Measurements from ENCODE around the gene YEATS2. TPM values are rescaled to one million over a fixed set of nuclear protein-coding genes. Genes with fewer than 3 reads are reported as not detected.

The YEATS2 gene
- total RNA-seq, 1 experiment from 2014 or later, result 31.0 TPM

DNA sequence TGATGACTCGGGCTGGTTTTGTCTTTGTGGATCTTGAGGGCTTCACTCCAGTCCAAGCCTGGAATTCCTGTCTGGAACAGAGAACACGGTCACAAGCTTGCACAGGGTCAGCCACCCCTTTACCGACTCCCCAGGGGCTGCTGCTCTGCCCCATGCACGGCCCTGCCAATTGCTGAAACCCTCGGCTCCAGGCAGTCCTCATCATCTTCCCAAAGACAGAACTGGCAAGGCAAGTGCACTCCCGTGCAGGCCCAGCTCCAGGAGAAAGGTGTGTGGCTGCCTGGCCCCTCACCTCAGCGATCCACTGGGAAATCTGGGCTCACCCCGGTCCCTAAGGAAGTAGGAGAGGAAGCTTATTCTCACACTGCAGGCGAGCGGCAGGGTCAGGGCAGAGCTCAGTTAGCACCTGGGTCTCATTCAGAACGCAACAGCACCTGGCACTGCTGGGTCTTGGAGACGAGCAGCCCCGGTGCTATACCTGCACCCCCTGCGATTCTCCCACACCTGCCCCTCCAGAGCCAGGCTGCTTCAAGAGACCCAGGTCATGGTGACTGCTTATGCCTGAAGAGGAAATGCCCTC, 120.5 kb downstream of the YEATS2 start:
- H3K4me1 ChIP-seq (ENCODE audit: insufficient read depth, low read length), result no peaks in the 10 kb centered on the region
- no peaks in the 10 kb centered on the region for H3K9me2 ChIP-seq (replicated peaks; ENCODE audit: low read length)
- no peak for ATAC-seq
- BruUV-seq (replicated peaks), result no TSS peak
- no peaks in the 10 kb centered on the region for H3K79me2 ChIP-seq (ENCODE audit: low read length)
- H4K20me1 ChIP-seq (ENCODE audit: low read length), result no peaks in the 10 kb centered on the region
- intact Hi-C loops (cut with micrococcal nuclease), result no loop called here
- H3K4me3 ChIP-seq (ENCODE audit: low read length), result no peak overlapping the region
- H3K9me3 ChIP-seq (ENCODE audit: low read length), result no peaks in the 10 kb centered on the region
- DNase-seq, result no peak
- H2AFZ ChIP-seq (ENCODE audit: low read length), result no peak overlapping the region
- ChIA-PET POLR2A (ENCODE audit: unreplicated experiment) (no interaction called here), CTCF (no interaction called here)
- H3K27me3 ChIP-seq (ENCODE audit: low read length), result no peaks in the 10 kb centered on the region
- H3K4me2 ChIP-seq (ENCODE audit: low read length), result no peak overlapping the region
- H3K36me3 ChIP-seq (ENCODE audit: low read depth, low read length), result 0 out of 2 replicates have a peak, but pooled peaks cover 3% of the 10 kb centered on the region
- no peak overlapping the region for H3K9ac ChIP-seq (ENCODE audit: low read length)
- TF ChIP-seq EZH2phosphoT487 (IDR thresholded peaks at IDR 0.05; ENCODE audit: borderline replicate concordance, low read length), result no peak
- no peak for TF ChIP-seq EZH2 (IDR thresholded peaks at IDR 0.05; ENCODE audit: low read length, unreplicated experiment)
- TF ChIP-seq, protein P1, sequence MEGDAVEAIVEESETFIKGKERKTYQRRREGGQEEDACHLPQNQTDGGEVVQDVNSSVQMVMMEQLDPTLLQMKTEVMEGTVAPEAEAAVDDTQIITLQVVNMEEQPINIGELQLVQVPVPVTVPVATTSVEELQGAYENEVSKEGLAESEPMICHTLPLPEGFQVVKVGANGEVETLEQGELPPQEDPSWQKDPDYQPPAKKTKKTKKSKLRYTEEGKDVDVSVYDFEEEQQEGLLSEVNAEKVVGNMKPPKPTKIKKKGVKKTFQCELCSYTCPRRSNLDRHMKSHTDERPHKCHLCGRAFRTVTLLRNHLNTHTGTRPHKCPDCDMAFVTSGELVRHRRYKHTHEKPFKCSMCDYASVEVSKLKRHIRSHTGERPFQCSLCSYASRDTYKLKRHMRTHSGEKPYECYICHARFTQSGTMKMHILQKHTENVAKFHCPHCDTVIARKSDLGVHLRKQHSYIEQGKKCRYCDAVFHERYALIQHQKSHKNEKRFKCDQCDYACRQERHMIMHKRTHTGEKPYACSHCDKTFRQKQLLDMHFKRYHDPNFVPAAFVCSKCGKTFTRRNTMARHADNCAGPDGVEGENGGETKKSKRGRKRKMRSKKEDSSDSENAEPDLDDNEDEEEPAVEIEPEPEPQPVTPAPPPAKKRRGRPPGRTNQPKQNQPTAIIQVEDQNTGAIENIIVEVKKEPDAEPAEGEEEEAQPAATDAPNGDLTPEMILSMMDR (conservative IDR thresholded peaks at IDR 0.05; ENCODE audit: low read depth, low read length), result no peak
- H3K27ac ChIP-seq (ENCODE audit: low read length), result no peak overlapping the region
- no peaks in the 10 kb centered on the region for H3F3A ChIP-seq (ENCODE audit: low read length, unreplicated experiment)

DNA sequence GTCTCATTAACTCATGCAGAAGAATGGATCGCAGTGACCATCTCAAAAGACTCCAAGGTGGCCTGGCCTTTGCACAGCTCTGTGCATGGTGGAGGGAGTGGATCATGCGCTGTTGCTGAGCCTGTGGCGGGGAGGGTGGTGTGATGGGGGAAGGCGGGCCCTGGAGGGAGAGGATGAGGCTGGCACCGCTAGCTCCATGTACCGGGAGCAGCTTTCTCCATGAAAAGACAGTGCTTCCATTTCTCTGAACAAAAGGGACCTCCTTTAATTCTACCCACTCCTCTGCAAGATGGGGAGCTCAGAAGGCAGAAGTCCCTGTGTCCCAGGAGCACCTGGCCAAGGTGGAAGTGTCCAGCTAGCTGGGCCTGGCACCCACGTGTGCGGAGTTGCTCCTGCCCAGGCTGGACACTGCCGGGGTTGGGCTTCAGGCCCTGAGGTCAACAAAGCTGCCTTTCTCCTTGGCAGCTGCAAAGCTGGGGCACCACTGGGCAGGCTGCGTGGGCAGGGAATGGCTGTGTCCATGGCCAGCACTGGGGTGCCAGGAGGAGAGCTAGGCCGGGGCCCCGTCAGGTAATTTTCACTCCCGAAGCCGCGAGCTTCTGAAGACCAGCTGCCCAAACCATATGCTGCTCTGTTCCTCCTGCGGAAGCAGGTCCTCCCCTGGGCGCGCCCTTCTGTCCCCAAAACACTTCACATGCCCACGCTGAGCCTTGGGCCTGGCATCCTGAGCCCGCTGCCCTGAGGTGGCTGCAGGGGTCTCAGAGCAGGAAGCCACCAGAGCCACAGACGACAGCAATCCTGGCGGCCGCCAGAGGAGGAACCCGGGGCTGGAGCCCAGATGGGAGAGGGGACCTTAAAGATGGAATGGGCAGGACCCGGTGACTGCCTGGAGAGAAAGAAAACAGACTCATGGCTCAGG, 121.4 kb downstream of the YEATS2 start:
- TF ChIP-seq, protein P1 (conservative IDR thresholded peaks at IDR 0.05; ENCODE audit: low read depth, low read length), result no peak
- TF ChIP-seq EZH2 (IDR thresholded peaks at IDR 0.05; ENCODE audit: low read length, unreplicated experiment) (no peak), EZH2phosphoT487 (IDR thresholded peaks at IDR 0.05; ENCODE audit: borderline replicate concordance, low read length) (no peak)
- Histone ChIP-seq H4K20me1 (ENCODE audit: low read length) (no peaks in the 10 kb centered on the region), H3K4me1 (ENCODE audit: insufficient read depth, low read length) (peaks cover under 1% of the 10 kb centered on the region), H3K27ac (ENCODE audit: low read length) (no peak overlapping the region), H3K9ac (ENCODE audit: low read length) (no peak overlapping the region), H3K79me2 (ENCODE audit: low read length) (no peaks in the 10 kb centered on the region), H3K9me3 (ENCODE audit: low read length) (no peaks in the 10 kb centered on the region), H3K36me3 (ENCODE audit: low read depth, low read length) (0 out of 2 replicates have a peak, but pooled peaks cover 3% of the 10 kb centered on the region), H3K9me2 (replicated peaks; ENCODE audit: low read length) (no peaks in the 10 kb centered on the region), H3K4me2 (ENCODE audit: low read length) (no peak overlapping the region), H3F3A (ENCODE audit: low read length, unreplicated experiment) (no peaks in the 10 kb centered on the region), H2AFZ (ENCODE audit: low read length) (no peak overlapping the region), H3K27me3 (ENCODE audit: low read length) (no peaks in the 10 kb centered on the region), H3K4me3 (ENCODE audit: low read length) (no peak overlapping the region)
- DNase-seq (no peak), ATAC-seq (no peak)
- ChIA-PET CTCF (no interaction called here), POLR2A (ENCODE audit: unreplicated experiment) (no interaction called here)
- no TSS peak for BruUV-seq (replicated peaks)
- intact Hi-C loops (cut with micrococcal nuclease), result no loop called here

DNA sequence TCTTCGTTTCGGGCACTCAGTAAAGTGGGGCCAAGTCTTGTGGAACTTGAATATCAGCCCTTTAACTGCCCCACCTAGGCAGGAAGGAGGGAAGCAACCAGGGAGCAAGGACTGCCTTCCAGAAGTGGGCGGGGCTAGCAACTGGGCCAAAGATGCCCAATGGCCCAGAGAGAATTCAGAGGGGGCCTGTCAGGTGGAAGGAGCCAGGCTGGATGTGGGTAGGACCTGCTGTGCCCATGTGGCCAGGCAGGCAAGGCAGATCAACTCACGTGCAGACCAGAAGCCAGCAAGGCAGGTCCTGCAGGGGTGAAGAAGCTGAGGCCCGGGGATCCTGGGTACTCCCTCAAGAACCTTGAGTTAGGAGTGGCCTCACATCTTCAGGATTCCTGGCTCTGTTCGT, 122.2 kb downstream of the YEATS2 start:
- H3K27ac ChIP-seq (ENCODE audit: low read length), result no peak overlapping the region
- no peak for TF ChIP-seq EZH2 (IDR thresholded peaks at IDR 0.05; ENCODE audit: low read length, unreplicated experiment)
- TF ChIP-seq, protein P1 (conservative IDR thresholded peaks at IDR 0.05; ENCODE audit: low read depth, low read length), result no peak
- TF ChIP-seq EZH2phosphoT487 (IDR thresholded peaks at IDR 0.05; ENCODE audit: borderline replicate concordance, low read length), result no peak
- no peaks in the 10 kb centered on the region for H4K20me1 ChIP-seq (ENCODE audit: low read length)
- H3K4me3 ChIP-seq (ENCODE audit: low read length), result no peak overlapping the region
- H3F3A ChIP-seq (ENCODE audit: low read length, unreplicated experiment), result no peaks in the 10 kb centered on the region
- no TSS peak for BruUV-seq (replicated peaks)
- 0 out of 2 replicates have a peak, but pooled peaks cover 3% of the 10 kb centered on the region for H3K36me3 ChIP-seq (ENCODE audit: low read depth, low read length)
- intact Hi-C loops (cut with micrococcal nuclease), result no loop called here
- H3K9me2 ChIP-seq (replicated peaks; ENCODE audit: low read length), result no peaks in the 10 kb centered on the region
- H3K4me1 ChIP-seq (ENCODE audit: insufficient read depth, low read length), result peaks cover 4% of the 10 kb centered on the region
- ChIA-PET CTCF (no interaction called here), POLR2A (ENCODE audit: unreplicated experiment) (no interaction called here)
- ATAC-seq (no peak), DNase-seq (no peak)
- H3K79me2 ChIP-seq (ENCODE audit: low read length), result no peaks in the 10 kb centered on the region
- no peaks in the 10 kb centered on the region for H3K9me3 ChIP-seq (ENCODE audit: low read length)
- H2AFZ ChIP-seq (ENCODE audit: low read length), result no peak overlapping the region
- no peak overlapping the region for H3K4me2 ChIP-seq (ENCODE audit: low read length)
- no peak overlapping the region for H3K9ac ChIP-seq (ENCODE audit: low read length)
- no peaks in the 10 kb centered on the region for H3K27me3 ChIP-seq (ENCODE audit: low read length)

Data from PC-3 (cell line).